ENCODE results near the gene DTX1. TPM values are rescaled to one million over a fixed set of nuclear protein-coding genes. Genes with fewer than 3 reads are reported as not detected.

DTX1 gene
- total and polyA plus RNA-seq, 4 donors: 2.1 to 33.2 (median 10.0) TPM

DNA sequence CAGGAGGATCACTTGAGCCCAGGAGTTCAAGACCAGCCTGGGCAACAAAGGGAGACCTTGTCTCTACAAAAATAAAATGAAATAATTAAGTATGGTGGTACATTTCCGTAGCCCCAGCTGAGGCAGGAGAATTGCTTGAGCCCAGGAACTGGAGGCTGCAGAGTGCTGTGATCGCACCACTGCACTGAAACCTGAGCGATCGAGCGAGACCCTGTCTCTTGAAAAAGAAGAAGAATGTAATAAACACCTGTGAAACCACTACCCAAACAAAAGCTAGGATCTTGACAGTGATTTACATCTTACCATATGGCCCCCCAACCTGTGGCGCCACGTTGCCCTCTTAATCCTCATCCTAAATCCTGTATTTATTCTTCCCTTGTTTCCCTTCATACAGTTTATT lies 5.7 kb upstream of the DTX1 start (continued):
- TF ChIP-seq, protein P1, sequence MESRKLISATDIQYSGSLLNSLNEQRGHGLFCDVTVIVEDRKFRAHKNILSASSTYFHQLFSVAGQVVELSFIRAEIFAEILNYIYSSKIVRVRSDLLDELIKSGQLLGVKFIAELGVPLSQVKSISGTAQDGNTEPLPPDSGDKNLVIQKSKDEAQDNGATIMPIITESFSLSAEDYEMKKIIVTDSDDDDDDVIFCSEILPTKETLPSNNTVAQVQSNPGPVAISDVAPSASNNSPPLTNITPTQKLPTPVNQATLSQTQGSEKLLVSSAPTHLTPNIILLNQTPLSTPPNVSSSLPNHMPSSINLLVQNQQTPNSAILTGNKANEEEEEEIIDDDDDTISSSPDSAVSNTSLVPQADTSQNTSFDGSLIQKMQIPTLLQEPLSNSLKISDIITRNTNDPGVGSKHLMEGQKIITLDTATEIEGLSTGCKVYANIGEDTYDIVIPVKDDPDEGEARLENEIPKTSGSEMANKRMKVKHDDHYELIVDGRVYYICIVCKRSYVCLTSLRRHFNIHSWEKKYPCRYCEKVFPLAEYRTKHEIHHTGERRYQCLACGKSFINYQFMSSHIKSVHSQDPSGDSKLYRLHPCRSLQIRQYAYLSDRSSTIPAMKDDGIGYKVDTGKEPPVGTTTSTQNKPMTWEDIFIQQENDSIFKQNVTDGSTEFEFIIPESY (IDR thresholded peaks at IDR 0.05): no peak

DNA sequence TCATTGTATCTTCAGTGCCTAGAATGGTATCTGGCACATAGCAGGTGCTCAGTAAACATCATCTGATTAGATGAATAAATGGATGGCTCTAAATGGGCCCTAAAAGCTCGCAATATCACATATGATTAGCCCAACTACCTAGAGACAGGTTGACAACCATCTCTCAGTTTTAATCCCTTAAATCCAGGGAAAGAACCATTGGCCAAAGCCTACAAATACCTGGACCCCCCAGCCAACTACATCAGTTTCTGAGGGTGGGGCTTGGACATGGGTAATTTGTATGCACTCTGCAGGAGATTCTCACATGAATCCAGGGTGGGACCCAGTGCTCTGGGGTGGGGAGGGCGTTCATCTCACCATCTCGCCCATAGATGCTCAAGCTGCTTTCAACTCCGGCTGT lies 4.8 kb upstream of the DTX1 start:
- no peak for DNase-seq (ENCODE audit: low spot score)
- H3K9me3 ChIP-seq (ENCODE audit: control insufficient read depth in 4 of 4, low read length in 3 of 4): no peaks in the 10 kb centered on the region
- H3K27ac ChIP-seq (ENCODE audit: low read depth in 1 of 2, low read length in 2 of 2): no peak overlapping the region
- WGBS: 89% methylated on average over 4 of the region's 4 CpGs
- no peak overlapping the region for H3K4me3 ChIP-seq (ENCODE audit: low read depth in 1 of 3, low read length in 3 of 3)
- H3K4me1 ChIP-seq (ENCODE audit: control insufficient read depth in 4 of 4, insufficient read depth in 4 of 4, low read length in 3 of 4): peaks cover 2 to 9% (median 6%) of the 10 kb centered on the region in 4 donors
- no peaks in the 10 kb centered on the region for H3K36me3 ChIP-seq (ENCODE audit: control insufficient read depth in 4 of 4, insufficient read depth in 3 of 4, low read depth in 1 of 4, low read length in 3 of 4)
- TF ChIP-seq RAD21 (IDR thresholded peaks at IDR 0.05): no peak
- no peak for TF ChIP-seq YY1 (IDR thresholded peaks at IDR 0.05)
- no peak for TF ChIP-seq EGR1 (IDR thresholded peaks at IDR 0.05; ENCODE audit: low read depth in 2 of 2)
- TF ChIP-seq, protein P2, sequence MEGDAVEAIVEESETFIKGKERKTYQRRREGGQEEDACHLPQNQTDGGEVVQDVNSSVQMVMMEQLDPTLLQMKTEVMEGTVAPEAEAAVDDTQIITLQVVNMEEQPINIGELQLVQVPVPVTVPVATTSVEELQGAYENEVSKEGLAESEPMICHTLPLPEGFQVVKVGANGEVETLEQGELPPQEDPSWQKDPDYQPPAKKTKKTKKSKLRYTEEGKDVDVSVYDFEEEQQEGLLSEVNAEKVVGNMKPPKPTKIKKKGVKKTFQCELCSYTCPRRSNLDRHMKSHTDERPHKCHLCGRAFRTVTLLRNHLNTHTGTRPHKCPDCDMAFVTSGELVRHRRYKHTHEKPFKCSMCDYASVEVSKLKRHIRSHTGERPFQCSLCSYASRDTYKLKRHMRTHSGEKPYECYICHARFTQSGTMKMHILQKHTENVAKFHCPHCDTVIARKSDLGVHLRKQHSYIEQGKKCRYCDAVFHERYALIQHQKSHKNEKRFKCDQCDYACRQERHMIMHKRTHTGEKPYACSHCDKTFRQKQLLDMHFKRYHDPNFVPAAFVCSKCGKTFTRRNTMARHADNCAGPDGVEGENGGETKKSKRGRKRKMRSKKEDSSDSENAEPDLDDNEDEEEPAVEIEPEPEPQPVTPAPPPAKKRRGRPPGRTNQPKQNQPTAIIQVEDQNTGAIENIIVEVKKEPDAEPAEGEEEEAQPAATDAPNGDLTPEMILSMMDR (IDR thresholded peaks at IDR 0.05; ENCODE audit: low read depth, low read length, missing input control): no peak
- TF ChIP-seq, protein P1 (IDR thresholded peaks at IDR 0.05): no peak
- TF ChIP-seq, protein P3, sequence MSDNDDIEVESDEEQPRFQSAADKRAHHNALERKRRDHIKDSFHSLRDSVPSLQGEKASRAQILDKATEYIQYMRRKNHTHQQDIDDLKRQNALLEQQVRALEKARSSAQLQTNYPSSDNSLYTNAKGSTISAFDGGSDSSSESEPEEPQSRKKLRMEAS (IDR thresholded peaks at IDR 0.05): no peak
- TF ChIP-seq FOXA2 (IDR thresholded peaks at IDR 0.05): no peak
- no peak for TF ChIP-seq GABPA (IDR thresholded peaks at IDR 0.05 in 1 of 2, conservative IDR thresholded peaks at IDR 0.05 in 1 of 2)
- no peaks in the 10 kb centered on the region for H3K27me3 ChIP-seq (ENCODE audit: control insufficient read depth in 4 of 4, insufficient read depth in 4 of 4, low read length in 3 of 4)
- H3K9ac ChIP-seq (ENCODE audit: low read depth in 1 of 2, low read length in 2 of 2): no peak overlapping the region

DNA sequence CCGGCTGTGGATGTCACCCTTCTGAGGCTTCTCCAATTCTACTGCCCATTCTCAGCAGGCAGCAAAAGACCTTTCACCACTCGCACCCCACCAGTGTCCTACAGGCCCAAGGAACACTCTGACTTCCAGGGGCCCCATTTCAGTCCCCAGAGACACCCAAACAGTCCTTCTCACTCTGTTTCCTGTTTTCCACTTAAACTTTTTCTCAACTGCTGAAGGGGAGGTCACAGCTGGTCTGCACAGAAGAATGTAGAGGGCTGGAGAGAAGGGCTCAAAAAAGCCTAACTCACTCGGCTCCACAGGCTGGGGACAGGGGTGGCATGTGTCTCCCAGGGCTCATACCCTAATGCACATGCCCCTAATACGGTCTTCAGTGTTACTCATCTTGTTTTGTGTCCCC lies 4.2 kb upstream of the DTX1 start:
- WGBS: 83% methylated on average over 4 of the region's 4 CpGs
- Histone ChIP-seq H3K27ac (ENCODE audit: low read depth in 1 of 2, low read length in 2 of 2) (no peak overlapping the region), H3K9me3 (ENCODE audit: control insufficient read depth in 4 of 4, low read length in 3 of 4) (no peaks in the 10 kb centered on the region), H3K4me3 (ENCODE audit: low read depth in 1 of 3, low read length in 3 of 3) (no peak overlapping the region), H3K27me3 (ENCODE audit: control insufficient read depth in 4 of 4, insufficient read depth in 4 of 4, low read length in 3 of 4) (no peaks in the 10 kb centered on the region), H3K36me3 (ENCODE audit: control insufficient read depth in 4 of 4, insufficient read depth in 3 of 4, low read depth in 1 of 4, low read length in 3 of 4) (no peaks in the 10 kb centered on the region), H3K4me1 (ENCODE audit: control insufficient read depth in 4 of 4, insufficient read depth in 4 of 4, low read length in 3 of 4) (peaks cover 2 to 9% (median 6%) of the 10 kb centered on the region in 4 donors), H3K9ac (ENCODE audit: low read depth in 1 of 2, low read length in 2 of 2) (no peak overlapping the region)
- no peak for DNase-seq (ENCODE audit: low spot score)
- no peak for TF ChIP-seq SP1 (IDR thresholded peaks at IDR 0.05)

Measured in liver (tissue), 9 donors.